ENCODE measurements around the gene MEGF8.

GRCh38 chr19:42419309-42419708, 93.9 kb downstream of the MEGF8 start:
- TF ChIP-seq CTCF (IDR thresholded peaks at IDR 0.05), result no peak
- TF ChIP-seq POLR2A (IDR thresholded peaks at IDR 0.05), result no peak
